DOHH2 (cell line): ENCODE results near the gene TMTC2.

Experiments used
- H3F3A ChIP-seq: fragments of 200-600 bp; sonication (generic), shearing (Covaris generic); 2 replicates; pipeline ENCODE4 v1.6.0; 2016; ENCODE audit warnings: antibody characterized with exemption, mild to moderate bottlenecking; ENCODE audit not compliant: control insufficient read depth, insufficient read depth
- H3K27ac ChIP-seq: fragments of 200-600 bp; sonication (generic); 2 replicates; pipeline ENCODE4 v1.5.1; 2014; ENCODE audit warnings: low read depth, mild to moderate bottlenecking, low read length, moderate library complexity
- H3K27me3 ChIP-seq: fragments of 200-600 bp; sonication (generic); 2 replicates; pipeline ENCODE4 v1.6.1; 2014; ENCODE audit warnings: mild to moderate bottlenecking, low read length, mixed read lengths; ENCODE audit not compliant: control insufficient read depth
- H3K36me3 ChIP-seq: fragments of 200-600 bp; sonication (generic); 2 replicates; pipeline ENCODE4 v1.6.1; 2014; ENCODE audit warnings: mild to moderate bottlenecking, low read length, moderate library complexity, mixed read lengths; ENCODE audit not compliant: control insufficient read depth
- H3K4me1 ChIP-seq: fragments of 200-600 bp; sonication (generic); 2 replicates; pipeline ENCODE4 v1.6.1; 2014; ENCODE audit warnings: mild to moderate bottlenecking, low read length, mixed read lengths; ENCODE audit not compliant: control insufficient read depth
- H3K4me2 ChIP-seq: fragments of 200-600 bp; sonication (generic); 2 replicates; pipeline ENCODE4 v1.6.0; 2014; ENCODE audit warnings: mild to moderate bottlenecking, low read length, moderate library complexity
- H3K4me3 ChIP-seq: fragments of 200-600 bp; sonication (generic); 2 replicates; pipeline ENCODE4 v1.5.1; 2014; ENCODE audit warnings: mild to moderate bottlenecking, low read length, mixed read lengths
- H3K79me2 ChIP-seq: fragments of 200-600 bp; sonication (generic); 2 replicates; pipeline ENCODE4 v1.6.1; 2014; ENCODE audit warnings: mild to moderate bottlenecking, low read length, mixed read lengths; ENCODE audit not compliant: control insufficient read depth
- H3K9me2 ChIP-seq: fragments of 200-600 bp; sonication (generic); replicated peaks from 2 replicates; pipeline ENCODE4 v1.6.1; 2014; ENCODE audit warnings: mild to moderate bottlenecking, low read length, mixed read lengths; ENCODE audit not compliant: control insufficient read depth
- H3K9me3 ChIP-seq: fragments of 200-600 bp; sonication (generic); 2 replicates; pipeline ENCODE4 v1.6.1; 2014; ENCODE audit warnings: antibody characterized with exemption, low read length, mixed read lengths; ENCODE audit not compliant: control insufficient read depth, insufficient read depth
- H4K20me1 ChIP-seq: fragments of 200-600 bp; sonication (generic); 2 replicates; pipeline ENCODE4 v1.6.0; 2014; ENCODE audit warnings: low read depth, mild to moderate bottlenecking, antibody characterized with exemption, low read length, moderate library complexity; ENCODE audit not compliant: control insufficient read depth, insufficient read depth
- EZH2phosphoT487 ChIP-seq: fragments of 200-600 bp; sonication (generic); IDR thresholded peaks from 2 replicates; pipeline ENCODE4 v1.6.1; 2017; ENCODE audit warnings: borderline replicate concordance, mild to moderate bottlenecking, antibody characterized with exemption, low read length, moderate library complexity, mixed read lengths
- TF ChIP-seq, protein P1 (sequence below): fragments of 200-600 bp; sonication (generic); IDR thresholded peaks from one replicate; pipeline ENCODE4 v1.5.1; 2014; ENCODE audit warnings: antibody characterized with exemption, mild to moderate bottlenecking, low read depth, low read length; ENCODE audit not compliant: poor library complexity, severe bottlenecking

Gene TMTC2

DNA sequence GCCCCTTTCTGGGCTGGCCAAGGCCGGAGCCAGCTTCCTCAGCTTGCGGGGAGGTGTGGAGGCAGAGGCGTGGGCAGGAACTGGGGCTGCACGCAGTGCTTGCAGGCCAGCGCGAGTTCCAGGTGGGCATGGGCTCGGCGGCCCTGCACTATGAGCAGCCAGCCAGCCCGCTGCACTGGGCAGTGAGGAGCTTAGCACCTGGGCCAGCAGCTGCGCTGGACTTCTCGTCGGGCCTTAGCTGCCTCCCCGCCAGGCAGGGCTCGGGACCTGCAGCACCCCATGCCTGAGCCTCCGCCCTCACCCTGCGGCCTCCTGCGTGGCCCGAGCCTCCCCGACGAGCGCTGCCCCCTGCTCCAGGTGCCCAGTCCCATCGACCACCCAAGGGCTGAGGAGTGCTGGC is 42.0 kb downstream of the TMTC2 start:
- Histone ChIP-seq H3K4me3 (no peak overlapping the region), H3K36me3 (no peaks in the 10 kb centered on the region), H3K9me2 (no peaks in the 10 kb centered on the region), H3K27me3 (no peaks in the 10 kb centered on the region), H3K9me3 (peaks cover 4% of the 10 kb centered on the region; the same call in 1 of the 2 replicates), H3F3A (no peaks in the 10 kb centered on the region), H4K20me1 (no peaks in the 10 kb centered on the region), H3K4me1 (no peaks in the 10 kb centered on the region), H3K79me2 (no peaks in the 10 kb centered on the region), H3K27ac (no peak overlapping the region), H3K4me2 (no peak overlapping the region)
- TF ChIP-seq, protein P1, sequence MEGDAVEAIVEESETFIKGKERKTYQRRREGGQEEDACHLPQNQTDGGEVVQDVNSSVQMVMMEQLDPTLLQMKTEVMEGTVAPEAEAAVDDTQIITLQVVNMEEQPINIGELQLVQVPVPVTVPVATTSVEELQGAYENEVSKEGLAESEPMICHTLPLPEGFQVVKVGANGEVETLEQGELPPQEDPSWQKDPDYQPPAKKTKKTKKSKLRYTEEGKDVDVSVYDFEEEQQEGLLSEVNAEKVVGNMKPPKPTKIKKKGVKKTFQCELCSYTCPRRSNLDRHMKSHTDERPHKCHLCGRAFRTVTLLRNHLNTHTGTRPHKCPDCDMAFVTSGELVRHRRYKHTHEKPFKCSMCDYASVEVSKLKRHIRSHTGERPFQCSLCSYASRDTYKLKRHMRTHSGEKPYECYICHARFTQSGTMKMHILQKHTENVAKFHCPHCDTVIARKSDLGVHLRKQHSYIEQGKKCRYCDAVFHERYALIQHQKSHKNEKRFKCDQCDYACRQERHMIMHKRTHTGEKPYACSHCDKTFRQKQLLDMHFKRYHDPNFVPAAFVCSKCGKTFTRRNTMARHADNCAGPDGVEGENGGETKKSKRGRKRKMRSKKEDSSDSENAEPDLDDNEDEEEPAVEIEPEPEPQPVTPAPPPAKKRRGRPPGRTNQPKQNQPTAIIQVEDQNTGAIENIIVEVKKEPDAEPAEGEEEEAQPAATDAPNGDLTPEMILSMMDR, result no peak
- no peak for TF ChIP-seq EZH2phosphoT487

DNA sequence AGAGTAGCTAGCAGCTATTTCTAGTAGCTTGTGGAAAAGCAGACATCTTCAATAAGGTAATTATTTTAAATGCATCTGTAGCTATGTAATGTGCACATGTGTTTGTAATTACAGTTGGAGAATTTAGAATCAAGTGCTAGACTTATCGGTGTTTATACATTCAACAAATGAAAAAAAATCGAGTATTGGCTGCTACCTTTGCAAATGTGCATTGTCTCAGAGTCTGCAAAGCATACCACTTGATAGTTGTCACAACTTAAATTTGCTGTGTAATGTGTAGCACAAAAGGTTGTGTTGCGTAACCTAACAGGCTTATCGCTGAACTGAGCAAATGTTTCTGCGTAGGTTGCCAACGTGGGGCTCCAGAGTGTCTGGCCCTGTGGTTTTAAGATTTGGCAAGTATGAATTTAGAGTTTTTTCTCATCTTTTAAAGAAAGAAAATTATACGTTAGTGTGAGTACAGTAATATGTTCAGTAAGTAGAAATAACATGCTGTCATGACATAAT is 44.3 kb downstream of the TMTC2 start:
- Histone ChIP-seq H3K4me1 (no peaks in the 10 kb centered on the region), H3K79me2 (no peaks in the 10 kb centered on the region), H3K4me2 (no peak overlapping the region), H3K36me3 (no peaks in the 10 kb centered on the region), H3K4me3 (no peak overlapping the region), H4K20me1 (no peaks in the 10 kb centered on the region), H3K27me3 (no peaks in the 10 kb centered on the region), H3K9me3 (peaks cover 4% of the 10 kb centered on the region; the same call in 1 of the 2 replicates), H3F3A (no peaks in the 10 kb centered on the region), H3K27ac (no peak overlapping the region), H3K9me2 (no peaks in the 10 kb centered on the region)
- TF ChIP-seq EZH2phosphoT487, result no peak
- TF ChIP-seq, protein P1, result no peak

- Histone ChIP-seq H3K9me3 (no peaks in the 10 kb centered on the region), H4K20me1 (no peaks in the 10 kb centered on the region), H3K79me2 (no peaks in the 10 kb centered on the region), H3K4me2 (no peak overlapping the region), H3K4me1 (no peaks in the 10 kb centered on the region), H3K9me2 (no peaks in the 10 kb centered on the region), H3F3A (no peaks in the 10 kb centered on the region), H3K36me3 (no peaks in the 10 kb centered on the region), H3K4me3 (no peak overlapping the region), H3K27me3 (no peaks in the 10 kb centered on the region), H3K27ac (no peak overlapping the region)
- TF ChIP-seq, protein P1, result no peak
- TF ChIP-seq EZH2phosphoT487, result no peak
These were observed 53.7 kb downstream of the TMTC2 start for GRCh38 chr12:82740129-82741000.
